RKO (cell line): Measurements from ENCODE around the gene FBLIM1.
A peak's percentile ranks its signal among the peaks of the same experiment; 100 is the strongest.
"Not testable (repeated sequence)": the region's sequence is repeated elsewhere in the genome, so short reads cannot be mapped to it uniquely, and the experiment has no call there.

ENCODE experiments used
- DNase-seq: peaks from one replicate; pipeline ENCODE4 v3.0.0-alpha.2; 2016; ENCODE audit warnings: low spot score

FBLIM1 gene

GRCh38 chr1:15816674-15817073 lies 58.1 kb downstream of the FBLIM1 start:
- DNase-seq = no peak

- DNase-seq = no peak
Measured at GRCh38 chr1:15820478-15820877, 61.9 kb downstream of the FBLIM1 start.

DNA sequence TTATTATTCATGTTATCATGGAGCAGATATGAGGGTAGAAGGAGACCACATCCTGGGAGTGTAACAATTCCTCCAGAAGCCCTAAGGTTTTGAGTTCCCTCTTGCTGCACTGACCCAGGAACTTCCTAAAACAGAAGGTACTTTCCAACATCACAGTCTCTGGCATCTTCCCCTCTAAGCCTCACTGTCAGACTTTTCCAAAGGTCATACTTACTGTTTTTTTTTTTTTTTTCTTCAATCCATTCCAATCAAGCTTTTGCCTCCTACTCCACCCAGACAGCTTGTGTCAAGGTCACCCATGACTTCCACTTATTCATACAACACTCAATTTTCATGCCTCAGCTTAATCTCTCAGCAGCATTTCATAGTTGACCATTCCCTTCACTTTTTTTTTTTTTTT lies 67.2 kb downstream of the FBLIM1 start:
- no peak for DNase-seq

- DNase-seq = no peak
Measured at GRCh38 chr1:15826810-15827507, 68.4 kb downstream of the FBLIM1 start.

- not testable (repeated sequence) for DNase-seq
Measured at GRCh38 chr1:15827567-15827966, 69.0 kb downstream of the FBLIM1 start.

DNA sequence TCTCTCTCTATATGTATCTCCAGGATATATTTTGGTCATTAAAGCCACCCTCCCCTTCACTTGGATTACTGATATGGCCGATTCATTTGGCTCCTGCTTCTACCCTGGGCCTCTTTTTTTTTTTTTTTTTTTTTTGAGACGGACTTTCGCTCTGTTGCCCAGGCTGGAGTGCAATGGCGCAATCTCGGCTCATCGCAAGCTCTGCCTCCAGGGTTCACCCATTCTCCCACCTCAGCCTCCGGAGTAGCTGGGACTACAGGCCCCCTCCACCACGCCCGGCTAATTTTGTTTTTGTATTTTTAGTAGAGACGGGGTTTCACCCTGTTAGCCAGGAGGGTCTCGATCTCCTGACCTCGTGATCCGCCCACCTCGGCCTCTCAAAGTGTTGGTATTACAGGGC lies 70.3 kb downstream of the FBLIM1 start:
- not testable (repeated sequence) for DNase-seq

DNA sequence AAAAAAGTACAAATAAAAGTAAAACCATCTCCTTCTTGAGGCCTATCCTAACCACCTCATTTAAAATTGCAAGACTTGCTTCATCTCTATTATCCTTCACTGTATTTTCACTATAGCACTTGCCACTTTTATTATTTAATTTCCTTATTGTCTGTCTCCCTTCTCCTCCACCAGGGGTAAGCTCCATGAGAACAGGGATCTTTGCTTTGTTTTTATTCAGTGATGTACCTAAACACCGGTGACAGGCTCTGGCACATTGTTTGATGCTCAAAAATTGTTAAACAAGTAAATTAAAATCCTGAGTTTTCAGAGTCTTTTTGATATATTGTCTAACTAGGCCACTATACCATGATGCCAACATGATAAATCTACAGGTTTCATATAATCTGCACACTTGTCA lies 71.7 kb downstream of the FBLIM1 start:
- DNase-seq = no peak

DNA sequence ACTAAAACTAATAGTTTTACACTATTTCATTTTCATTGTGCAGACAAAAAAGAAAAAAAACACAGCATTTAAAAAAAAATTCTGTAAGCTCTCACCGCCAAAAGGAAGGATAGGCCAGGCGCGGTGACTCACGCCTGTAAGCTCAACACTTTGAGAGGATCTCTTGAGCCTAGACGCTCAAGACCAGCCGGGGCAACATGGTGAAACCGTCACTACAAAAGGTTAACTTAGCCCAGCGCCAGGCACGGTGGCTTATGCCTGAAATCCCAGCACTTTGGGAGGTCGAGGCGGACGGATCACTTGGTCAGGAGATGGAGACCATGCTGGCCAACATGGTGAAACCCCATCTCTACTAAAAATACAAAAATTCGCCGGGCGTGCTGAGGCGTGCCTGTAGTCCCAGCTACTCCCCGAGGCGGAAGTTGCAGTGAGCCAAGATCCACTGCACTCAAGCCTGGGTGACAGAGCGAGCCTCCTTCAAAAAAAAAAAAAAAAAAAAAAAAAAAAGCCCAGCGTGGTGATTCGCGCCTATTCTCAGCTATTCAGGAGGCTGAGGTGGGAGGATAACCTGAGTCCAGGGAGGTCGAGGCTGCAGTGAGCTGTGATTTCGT lies 74.6 kb downstream of the FBLIM1 start:
- DNase-seq = peak; percentile 90

GRCh38 chr1:15833842-15834405 lies 75.3 kb downstream of the FBLIM1 start:
- no peak for DNase-seq

DNA sequence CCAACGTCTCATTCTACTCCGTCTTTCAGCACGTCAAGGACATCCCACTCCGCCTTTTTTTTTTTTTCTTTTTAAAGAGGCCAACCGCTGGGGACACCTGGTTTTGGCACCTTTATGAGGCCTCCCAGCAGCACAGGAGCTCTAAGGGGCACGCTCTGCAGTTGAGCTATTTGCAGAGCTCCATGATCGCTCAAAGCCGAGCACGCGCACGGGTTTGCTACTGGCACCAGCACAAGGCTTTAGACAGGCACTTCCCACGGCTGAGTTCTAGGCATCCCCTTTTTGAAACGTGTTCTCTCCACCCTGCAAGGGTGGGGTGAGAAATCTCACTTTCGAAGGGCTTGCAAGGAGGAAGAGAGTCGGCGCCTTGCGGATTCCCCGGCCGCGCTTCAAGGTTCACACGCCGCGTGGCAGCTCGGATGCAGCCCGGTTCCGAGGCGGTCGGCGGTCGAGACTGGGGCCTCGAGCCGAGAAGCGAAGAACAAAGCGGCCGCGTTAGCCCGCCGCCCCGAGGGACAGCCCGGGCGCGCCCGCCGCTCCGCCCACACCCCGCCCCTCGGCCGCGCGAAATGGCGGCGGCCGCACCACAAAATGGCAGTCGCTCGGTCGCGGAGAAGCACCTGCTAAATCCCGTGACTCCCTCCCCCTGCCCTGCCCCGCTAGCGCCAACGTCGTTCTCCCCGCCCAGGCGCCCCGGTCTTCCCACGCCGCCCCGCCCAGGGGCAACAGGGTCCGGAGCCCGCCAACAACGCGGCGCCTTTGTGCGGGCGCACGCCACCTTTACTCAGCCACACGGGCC lies 76.0 kb downstream of the FBLIM1 start:
- peak; percentile 92 for DNase-seq

GRCh38 chr1:15835205-15835740 lies 76.7 kb downstream of the FBLIM1 start:
- DNase-seq = no peak

GRCh38 chr1:15835741-15836510 lies 77.3 kb downstream of the FBLIM1 start:
- DNase-seq = peak; percentile 99
